A549 (cell line): ENCODE measurements around the gene FCAMR. TPM values are rescaled to one million over a fixed set of nuclear protein-coding genes. Genes with fewer than 3 reads are reported as not detected.
"Not testable (repeated sequence)": the region's sequence is repeated elsewhere in the genome, so short reads cannot be mapped to it uniquely, and the experiment has no call there.

Experiments used
- ATAC-seq, 2 experiments: fragments of 200-7000 bp in 1 of 2; fragments of >200 bp in 1 of 2; cut with Nextera tagmentation in 1 of 2; cut with Tn5 transposase in 1 of 2; 3 replicates each; pipeline versions ENCODE4 v1.8.0 to v1.9.1; 2018 to 2020; ENCODE audit warnings: mild to moderate bottlenecking in 1 of 2, moderate library complexity in 1 of 2
- CTCF ChIA-PET: fragments of 300-600 bp; sonication (Branson Sonifier 250); formaldehyde crosslinking; extraction: SDS; loops from one replicate; lab custom pipeline; 2021; ENCODE audit warnings: antibody characterized with exemption, inconsistent platforms; lab: Yijun Ruan, JAX
- POLR2A ChIA-PET: fragments of 350-600 bp; formaldehyde crosslinking; extraction: SDS; loops from one replicate; lab custom pipeline; 2021; ENCODE audit warnings: antibody characterized with exemption, inconsistent platforms; lab: Yijun Ruan, JAX
- DNase-seq, 2 experiments: peaks; one replicate each; pipeline versions ENCODE4 v3.0.0 to v3.0.0-alpha.2; 2011 to 2016; ENCODE audit warnings: low read depth in 1 of 2, low spot score in 1 of 2
- FAIRE-seq: peaks from 2 replicates; lab custom pipeline; 2011; peaks lifted over from hg19 to GRCh38; lab: Jason Lieb, UNC
- H3K27ac ChIP-seq, 2 experiments: fragments of >200 bp; sonication (Bioruptor Twin); formaldehyde crosslinking; 3 replicates each; pipeline ENCODE4 v1.5.1; 2016 to 2017
- H3K4me1 ChIP-seq: fragments of >200 bp; sonication (Bioruptor Twin); formaldehyde crosslinking; 3 replicates; pipeline ENCODE4 v1.6.1; 2016
- H3K4me2 ChIP-seq: fragments of >200 bp; sonication (Bioruptor Twin); formaldehyde crosslinking; 3 replicates; pipeline ENCODE4 v1.6.1; 2016
- H3K4me3 ChIP-seq: fragments of >200 bp; sonication (Bioruptor Twin); formaldehyde crosslinking; 3 replicates; pipeline ENCODE4 v1.5.1; 2016
- H3K9me3 ChIP-seq: fragments of >200 bp; sonication (Bioruptor Twin); formaldehyde crosslinking; 3 replicates; pipeline ENCODE4 v1.6.1; 2016
- BCL3 ChIP-seq: fragments of >200 bp; sonication (Bioruptor Twin); formaldehyde crosslinking; IDR thresholded peaks from 3 replicates; pipeline ENCODE4 v1.6.1; 2016
- BHLHE40 ChIP-seq: IDR thresholded peaks from 2 replicates; pipeline ENCODE4 v1.6.1; 2012; ENCODE audit warnings: low read depth, low read length, inconsistent platforms
- CHD2 ChIP-seq: fragments of 150-350 bp; IDR thresholded peaks from 2 replicates; pipeline ENCODE4 v1.6.1; 2014; ENCODE audit warnings: low read length; ENCODE audit not compliant: partially characterized antibody
- CTCF ChIP-seq: fragments of >200 bp; sonication (Bioruptor Twin); formaldehyde crosslinking; IDR thresholded peaks from 3 replicates; pipeline ENCODE4 v1.5.1; 2016
- EHMT2 ChIP-seq: fragments of 200-600 bp; sonication (generic); IDR thresholded peaks from 2 replicates; pipeline ENCODE4 v1.6.1; 2016; ENCODE audit warnings: antibody characterized with exemption, low read depth, mild to moderate bottlenecking, moderate library complexity
- EP300 ChIP-seq, 2 experiments: fragments of >200 bp; sonication (Bioruptor Twin); formaldehyde crosslinking; IDR thresholded peaks; 2 replicates in 1 of 2; 3 replicates in 1 of 2; pipeline ENCODE4 v1.6.1; 2016 to 2017
- HDAC2 ChIP-seq: fragments of 200-600 bp; sonication (generic); IDR thresholded peaks from 2 replicates; pipeline ENCODE4 v1.6.1; 2016
- HOXB5 ChIP-seq: fragments of 250-450 bp; sonication (Bioruptor Pico); IDR thresholded peaks from 2 replicates; pipeline ENCODE4 v1.5.0; 2020; ENCODE audit warnings: mild to moderate bottlenecking, moderate library complexity
- JUN ChIP-seq, 2 experiments: fragments of >200 bp; sonication (Bioruptor Twin); formaldehyde crosslinking; IDR thresholded peaks; 2 replicates in 1 of 2; 3 replicates in 1 of 2; pipeline ENCODE4 v1.6.1; 2016 to 2017
- KDM5A ChIP-seq: fragments of 200-600 bp; sonication (generic); IDR thresholded peaks from 2 replicates; pipeline ENCODE4 v1.6.1; 2016; ENCODE audit warnings: antibody characterized with exemption, mild to moderate bottlenecking
- MYC ChIP-seq: IDR thresholded peaks from 2 replicates; pipeline ENCODE4 v1.6.1; 2012; ENCODE audit warnings: mild to moderate bottlenecking, inconsistent platforms, low read length, improper control_type of control experiment, borderline replicate concordance
- PHF8 ChIP-seq: fragments of 200-600 bp; sonication (generic); IDR thresholded peaks from 2 replicates; pipeline ENCODE4 v1.6.1; 2016; ENCODE audit warnings: low read depth, mild to moderate bottlenecking, antibody characterized with exemption, moderate library complexity, borderline replicate concordance
- RFX5 ChIP-seq: fragments of 450-650 bp; IDR thresholded peaks from 2 replicates; pipeline ENCODE4 v1.7.1; 2014; ENCODE audit warnings: antibody characterized with exemption, mild to moderate bottlenecking, moderate library complexity
- RNF2 ChIP-seq: fragments of 200-600 bp; sonication (generic); IDR thresholded peaks from 2 replicates; pipeline ENCODE4 v1.6.1; 2016; ENCODE audit warnings: low read depth, mild to moderate bottlenecking, antibody characterized with exemption, moderate library complexity, borderline replicate concordance
- SMC3 ChIP-seq: fragments of >200 bp; sonication (Bioruptor Twin); formaldehyde crosslinking; IDR thresholded peaks from 3 replicates; pipeline ENCODE4 v1.6.1; 2018; ENCODE audit warnings: inconsistent platforms
- WGBS: methylation state at CpG from one replicate; pipeline ENCODE4 v1.1.6; 2017; ENCODE audit errors: missing lambda C conversion rate; 5-methylcytosine and 5-hydroxymethylcytosine counted together
- polyA plus RNA-seq, 4 experiments: library from polyadenylated mRNA; depleted of rRNA in 3 of 4; stranded (reverse); fragments of >200 nt; fragmentation: RNase III in 1 of 4; extraction: RNeasy Plus Mini Kit Qiagen cat#74134 plus additional on column Dnase treatment in 1 of 4; gene quantifications; 2 replicates in 3 of 4; 3 replicates in 1 of 4; pipeline ENCODE4 v1.2.3, GENCODE V29; 2011 to 2017
- TF ChIP-seq, protein P1 (sequence below): fragments of 250-450 bp; sonication (Bioruptor Pico); IDR thresholded peaks from 2 replicates; pipeline ENCODE4 v1.5.0; 2020; ENCODE audit warnings: low read depth, mild to moderate bottlenecking, moderate library complexity

Gene FCAMR
- polyA plus RNA-seq, 2 of the 4 experiments (the other 2 are of a cell fraction) = not detected

- TF ChIP-seq BCL3 (no peak), HDAC2 (no peak), BHLHE40 (no peak), KDM5A (no peak), SMC3 (no peak), RFX5 (no peak), EP300 (IDR thresholded peaks at IDR 0.05) (no peak), PHF8 (no peak), MYC (no peak), CHD2 (no peak), RNF2 (no peak)
Observed at GRCh38 chr1:206925106-206925736, 45.0 kb downstream of the FCAMR start (continued).

- Histone ChIP-seq H3K4me3 (no peak overlapping the region), H3K27ac (no peak overlapping the region), H3K4me1 (peaks cover 10% of the 10 kb centered on the region), H3K9me3 (no peaks in the 10 kb centered on the region), H3K4me2 (no peak overlapping the region)
- ATAC-seq (peak; percentile 13 to 19; a peak in 3 of 6 replicates), DNase-seq (no peak), FAIRE-seq (no peak)
- TF ChIP-seq EP300 (IDR thresholded peaks at IDR 0.05) (no peak), HOXB5 (no peak), BHLHE40 (no peak), JUN (IDR thresholded peaks at IDR 0.05) (no peak), CTCF (no peak), EHMT2 (no peak), CHD2 (no peak)
- TF ChIP-seq, protein P1, sequence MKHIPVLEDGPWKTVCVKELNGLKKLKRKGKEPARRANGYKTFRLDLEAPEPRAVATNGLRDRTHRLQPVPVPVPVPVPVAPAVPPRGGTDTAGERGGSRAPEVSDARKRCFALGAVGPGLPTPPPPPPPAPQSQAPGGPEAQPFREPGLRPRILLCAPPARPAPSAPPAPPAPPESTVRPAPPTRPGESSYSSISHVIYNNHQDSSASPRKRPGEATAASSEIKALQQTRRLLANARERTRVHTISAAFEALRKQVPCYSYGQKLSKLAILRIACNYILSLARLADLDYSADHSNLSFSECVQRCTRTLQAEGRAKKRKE (CRISPR knock-in tag) = no peak
- CTCF ChIA-PET = interaction anchor here (0.6 to 1.7 kb wide), 7 partner anchors 12 to 190 kb away, joined by 3 to 6 read pairs (median 3); no protein-coding TSS in a partner anchor
- WGBS = 86% methylated on average over 8 of the region's 8 CpGs
- POLR2A ChIA-PET = no interaction called here
Observed at GRCh38 chr1:206924592-206925105, 45.6 kb downstream of the FCAMR start.

GRCh38 chr1:206923961-206924557, 46.2 kb downstream of the FCAMR start:
- FAIRE-seq (peak; percentile 28), ATAC-seq (peak in 1 of 2 experiments; percentile 28; a peak in 1 of 6 replicates)
- H3K9me3 ChIP-seq, DNase-seq, POLR2A ChIA-PET, H3K4me3 ChIP-seq, H3K4me2 ChIP-seq, H3K4me1 ChIP-seq: not testable (repeated sequence)
- peak overlapping the region in 1 of 2 experiments; percentile 39; a peak in 1 of 6 replicates for H3K27ac ChIP-seq
- WGBS = 80% methylated on average over 4 of the region's 4 CpGs
- CTCF ChIA-PET = interaction anchor here (0.6 to 1.4 kb wide), 3 partner anchors 12 to 14 kb away, joined by 3 to 6 read pairs (median 3); no protein-coding TSS in a partner anchor
